Fibroblast of mammary gland (primary cell): ENCODE measurements around the gene NEGR1.

ENCODE experiments used
- DNase-seq: peaks from one replicate; pipeline ENCODE4 v3.0.0-alpha.2; 2010; ENCODE audit warnings: low read depth
- H3K4me3 ChIP-seq: 2 replicates; pipeline ENCODE4 v1.5.1; 2011; ENCODE audit warnings: low read depth, mild to moderate bottlenecking, low read length, moderate library complexity; ENCODE audit not compliant: control insufficient read depth
- TF ChIP-seq, protein P1 (sequence below): conservative IDR thresholded peaks from 2 replicates; pipeline ENCODE4 v1.5.1; 2011; ENCODE audit warnings: low read depth, low read length, inconsistent platforms; ENCODE audit not compliant: control insufficient read depth, insufficient read depth

NEGR1 gene

DNA sequence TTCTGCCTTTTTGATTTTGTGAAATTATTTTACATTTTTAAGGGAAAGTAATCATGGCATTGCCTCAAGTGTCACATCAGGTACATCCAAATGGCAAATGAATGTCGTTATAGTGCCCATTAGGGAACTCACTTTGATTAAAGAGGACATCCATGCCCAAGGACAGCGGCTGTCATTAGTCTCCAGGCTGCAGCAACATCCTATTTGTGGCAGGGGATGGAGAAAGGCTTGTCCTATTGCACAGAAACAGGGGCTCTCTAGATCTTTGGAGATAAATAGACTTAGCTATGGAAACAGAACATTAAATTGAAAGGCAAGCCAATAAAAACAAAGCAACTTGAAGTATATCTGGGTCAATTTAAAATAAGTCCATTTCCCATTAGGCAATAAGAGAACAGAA lies 439.3 kb downstream of the NEGR1 start:
- H3K4me3 ChIP-seq: no peak overlapping the region

DNA sequence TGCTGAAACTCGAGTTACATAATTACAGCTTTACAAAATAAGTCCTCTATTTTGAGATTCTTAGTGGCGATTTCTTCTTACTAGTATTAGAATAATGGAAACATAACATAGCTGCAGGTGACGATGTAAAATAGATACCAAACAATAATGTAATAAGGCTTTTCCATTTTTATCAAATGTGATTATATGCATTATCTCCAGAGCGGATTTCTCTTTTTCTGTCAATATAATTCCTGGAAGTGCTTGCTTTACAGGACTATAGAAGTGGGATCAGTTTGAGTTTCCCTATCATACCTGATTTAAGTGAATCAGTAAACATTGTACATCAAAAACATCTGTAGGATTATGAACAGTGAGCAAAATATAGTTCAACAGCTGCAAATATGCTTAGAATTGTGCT lies 442.5 kb downstream of the NEGR1 start:
- TF ChIP-seq, protein P1, sequence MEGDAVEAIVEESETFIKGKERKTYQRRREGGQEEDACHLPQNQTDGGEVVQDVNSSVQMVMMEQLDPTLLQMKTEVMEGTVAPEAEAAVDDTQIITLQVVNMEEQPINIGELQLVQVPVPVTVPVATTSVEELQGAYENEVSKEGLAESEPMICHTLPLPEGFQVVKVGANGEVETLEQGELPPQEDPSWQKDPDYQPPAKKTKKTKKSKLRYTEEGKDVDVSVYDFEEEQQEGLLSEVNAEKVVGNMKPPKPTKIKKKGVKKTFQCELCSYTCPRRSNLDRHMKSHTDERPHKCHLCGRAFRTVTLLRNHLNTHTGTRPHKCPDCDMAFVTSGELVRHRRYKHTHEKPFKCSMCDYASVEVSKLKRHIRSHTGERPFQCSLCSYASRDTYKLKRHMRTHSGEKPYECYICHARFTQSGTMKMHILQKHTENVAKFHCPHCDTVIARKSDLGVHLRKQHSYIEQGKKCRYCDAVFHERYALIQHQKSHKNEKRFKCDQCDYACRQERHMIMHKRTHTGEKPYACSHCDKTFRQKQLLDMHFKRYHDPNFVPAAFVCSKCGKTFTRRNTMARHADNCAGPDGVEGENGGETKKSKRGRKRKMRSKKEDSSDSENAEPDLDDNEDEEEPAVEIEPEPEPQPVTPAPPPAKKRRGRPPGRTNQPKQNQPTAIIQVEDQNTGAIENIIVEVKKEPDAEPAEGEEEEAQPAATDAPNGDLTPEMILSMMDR: no peak
- DNase-seq: no peak
- H3K4me3 ChIP-seq: no peak overlapping the region

More for the DNA sequence above, 439.3 kb downstream of the NEGR1 start:
- DNase-seq: no peak
- TF ChIP-seq, protein P1: no peak

DNA sequence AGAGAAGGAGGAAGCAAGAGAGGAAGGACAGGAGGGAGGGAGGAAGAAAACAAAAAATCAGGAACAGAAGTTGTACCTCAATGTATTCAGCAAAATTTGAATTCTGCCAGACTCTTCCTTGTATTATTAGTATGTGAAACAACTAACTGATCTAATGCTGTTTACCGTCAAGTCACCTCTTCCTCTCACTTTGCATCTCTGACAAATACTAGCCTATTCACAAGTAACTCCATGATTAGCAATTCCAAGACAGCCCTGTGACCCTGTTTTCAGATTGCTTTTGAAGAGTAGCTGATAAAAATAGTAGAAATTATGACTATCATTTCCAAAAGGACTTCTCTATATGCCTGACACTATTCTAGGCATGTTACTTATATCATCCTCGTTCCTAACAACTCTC lies 445.4 kb downstream of the NEGR1 start:
- no peak overlapping the region for H3K4me3 ChIP-seq
- DNase-seq: no peak
- TF ChIP-seq, protein P1: no peak

DNA sequence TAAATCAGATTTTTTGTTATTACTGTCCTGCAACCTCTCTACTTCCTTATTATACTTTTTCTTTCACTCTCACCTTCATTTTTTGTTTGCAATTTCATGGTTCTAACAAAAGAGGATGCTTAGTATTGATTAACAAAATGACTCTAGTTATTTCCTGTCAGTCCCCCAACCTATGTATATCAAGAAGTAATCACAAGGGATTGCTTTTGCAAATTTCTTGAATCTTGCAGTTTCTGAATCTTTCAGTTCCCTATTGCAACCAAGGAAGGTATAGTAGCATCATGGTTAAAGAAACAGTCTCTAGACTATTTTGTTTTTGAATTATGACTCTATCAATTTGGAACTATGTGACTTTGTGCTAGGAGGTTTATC lies 446.9 kb downstream of the NEGR1 start:
- no peak for DNase-seq
- TF ChIP-seq, protein P1: no peak
- H3K4me3 ChIP-seq: no peak overlapping the region

DNA sequence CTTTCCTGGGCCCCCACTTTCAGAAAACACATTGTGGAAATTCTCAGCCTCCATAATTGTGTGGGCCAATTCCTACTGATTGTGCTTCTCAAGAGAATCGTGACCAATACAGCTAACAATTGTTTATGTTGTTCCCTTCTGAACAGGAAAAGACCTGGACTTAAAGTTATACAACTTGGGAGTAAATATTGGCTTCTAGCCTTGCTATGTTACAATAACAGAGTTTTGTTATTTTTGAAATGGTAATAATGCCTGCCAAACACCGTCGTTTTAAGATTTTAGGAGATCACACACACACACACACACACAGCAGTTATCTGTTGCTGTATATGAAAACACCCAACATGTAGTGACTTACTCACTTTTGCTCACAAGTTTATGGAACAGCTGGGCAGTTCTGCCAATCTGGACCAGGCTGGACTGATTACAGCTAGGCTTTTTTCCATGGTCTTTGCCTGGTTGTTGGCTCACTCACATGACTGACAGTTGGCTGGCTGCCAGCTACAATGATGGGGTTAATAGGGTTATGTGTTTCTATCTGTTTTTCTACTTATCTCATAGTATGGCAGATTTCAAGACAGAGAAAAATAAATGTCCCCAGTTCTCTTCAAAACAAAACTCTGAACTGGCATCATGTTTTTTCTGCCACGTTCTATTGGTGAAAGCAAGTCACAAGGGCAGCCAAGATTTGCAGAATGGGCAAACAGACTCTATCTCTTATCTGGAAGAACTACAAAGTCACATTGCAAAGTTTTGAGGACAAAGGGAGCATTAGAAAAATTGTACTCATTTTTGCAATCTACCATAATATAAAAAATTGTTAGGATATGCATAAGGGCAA lies 447.5 kb downstream of the NEGR1 start:
- TF ChIP-seq, protein P1: no peak
- no peak overlapping the region for H3K4me3 ChIP-seq
- no peak for DNase-seq

DNA sequence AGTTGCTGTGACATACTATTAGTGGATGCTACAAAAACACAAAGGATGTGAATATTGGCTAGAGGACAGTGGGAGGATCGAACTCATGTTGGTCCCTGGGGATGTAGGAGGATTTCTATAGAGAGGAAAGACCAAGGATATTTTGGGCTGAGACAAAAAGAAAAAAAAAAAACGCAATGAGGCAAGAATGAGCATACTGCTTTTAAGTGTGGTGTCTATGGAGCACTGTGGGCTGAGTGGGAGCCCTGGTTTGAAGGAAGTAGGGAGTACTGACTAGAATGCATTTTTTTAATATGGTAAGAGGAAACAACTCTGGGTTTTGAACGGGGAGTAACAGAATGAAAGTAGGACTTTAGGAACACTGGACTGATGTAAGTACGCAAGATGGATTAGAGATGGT lies 450.7 kb downstream of the NEGR1 start:
- no peak for DNase-seq
- no peak overlapping the region for H3K4me3 ChIP-seq
- TF ChIP-seq, protein P1: no peak
